HCT116 (cell line): ENCODE measurements around the gene INCENP. TPM values are rescaled to one million over a fixed set of nuclear protein-coding genes. Genes with fewer than 3 reads are reported as not detected.

Source experiments
- ATAC-seq: fragments of 200-7000 bp; cut with Tn5 transposase; 2 replicates; pipeline ENCODE4 v1.9.1; 2020; ENCODE audit warnings: mild to moderate bottlenecking, moderate library complexity
- BruUV-seq: library from RNA; stranded (reverse); fragments of 400-500 nt; replicated peaks from 2 replicates; lab custom pipeline; 2021; lab: Mats Ljungman, UMichigan
- CTCF ChIA-PET: fragments of 300-600 bp; sonication (Branson Sonifier 250); formaldehyde crosslinking; loops from one replicate; lab custom pipeline; 2021; ENCODE audit warnings: antibody characterized with exemption; lab: Charles Lee
- POLR2A ChIA-PET: fragments of 300-600, 350-600 bp; sonication (Branson Sonifier 250); formaldehyde crosslinking; loops from one replicate; lab custom pipeline; 2021; ENCODE audit warnings: antibody characterized with exemption; lab: Charles Lee
- RAD21 ChIA-PET, 2 experiments: fragments of 300-600 bp; sonication (Branson Sonifier 250); formaldehyde crosslinking; loops; one replicate each; lab custom pipeline; 2023; ENCODE audit warnings: low total read pairs in 2 of 2; ENCODE audit not compliant: uncharacterized antibody in 2 of 2, unreplicated experiment in 2 of 2, low non-redundant PET in 1 of 2; lab: Charles Lee
- DNase-seq: peaks from one replicate; pipeline ENCODE4 v3.0.0-alpha.2; 2010; ENCODE audit warnings: low read depth, low spot score
- H2AFZ ChIP-seq: fragments of 200-600 bp; shearing (Covaris generic), sonication (generic); 2 replicates; pipeline ENCODE4 v1.6.1; 2017; ENCODE audit warnings: low read depth, mixed run types, mixed read lengths, antibody characterized with exemption, low read length; ENCODE audit not compliant: poor library complexity, severe bottlenecking
- H3K27ac ChIP-seq: 2 replicates; pipeline ENCODE4 v1.5.1; 2012; ENCODE audit warnings: low read depth, low read length
- H3K27me3 ChIP-seq: fragments of 200-600 bp; sonication (generic); 2 replicates; pipeline ENCODE4 v1.6.1; 2016; ENCODE audit warnings: mixed run types, low read length, mixed read lengths; ENCODE audit not compliant: insufficient read depth
- H3K36me3 ChIP-seq, 2 experiments: fragments of 200-500 bp in 1 of 2; fragments of 200-600 bp in 1 of 2; sonication (Bioruptor generic) in 1 of 2; sonication (generic) in 1 of 2; 2 replicates each; pipeline versions ENCODE4 v1.5.1 to v1.6.1; 2014 to 2016; ENCODE audit warnings: low read length in 2 of 2, inconsistent platforms in 1 of 2, mixed read lengths in 1 of 2, mixed run types in 1 of 2; ENCODE audit not compliant: insufficient read depth in 2 of 2, control insufficient read depth in 1 of 2
- H3K4me1 ChIP-seq, 2 experiments: fragments of 200-600 bp in 1 of 2; sonication (generic) in 1 of 2; 2 replicates each; pipeline versions ENCODE4 v1.5.1 to v1.6.1; 2012 to 2017; ENCODE audit warnings: low read length in 2 of 2, inconsistent platforms in 1 of 2, mild to moderate bottlenecking in 1 of 2, mixed read lengths in 1 of 2, mixed run types in 1 of 2, moderate library complexity in 1 of 2; ENCODE audit not compliant: insufficient read depth in 2 of 2, control insufficient read depth in 1 of 2
- H3K4me2 ChIP-seq: fragments of 200-600 bp; sonication (generic); 2 replicates; pipeline ENCODE4 v1.6.1; 2017; ENCODE audit warnings: mixed run types, low read length, mixed read lengths
- H3K4me3 ChIP-seq, 2 experiments: fragments of 200-600 bp in 1 of 2; sonication (generic) in 1 of 2; replicated peaks in 1 of 2; 2 replicates each; pipeline ENCODE4 v1.5.1; 2011 to 2016; ENCODE audit warnings: low read length in 2 of 2, control low read depth in 1 of 2, low read depth in 1 of 2, mild to moderate bottlenecking in 1 of 2, mixed read lengths in 1 of 2, mixed run types in 1 of 2
- H3K79me2 ChIP-seq: fragments of 200-600 bp; sonication (generic); 2 replicates; pipeline ENCODE4 v1.6.1; 2017; ENCODE audit warnings: mild to moderate bottlenecking, mixed run types, low read length, moderate library complexity, mixed read lengths; ENCODE audit not compliant: insufficient read depth
- H3K9ac ChIP-seq: fragments of 200-600 bp; sonication (generic); 2 replicates; pipeline ENCODE4 v1.6.1; 2016; ENCODE audit warnings: low read length, mixed read lengths
- H3K9me2 ChIP-seq: fragments of 200-600 bp; sonication (generic), shearing (Covaris generic); 2 replicates; pipeline ENCODE4 v1.6.1; 2017; ENCODE audit warnings: mixed run types, mild to moderate bottlenecking, moderate library complexity; ENCODE audit not compliant: insufficient read depth
- H3K9me3 ChIP-seq, 2 experiments: fragments of 200-500 bp in 1 of 2; fragments of 200-600 bp in 1 of 2; sonication (Bioruptor generic) in 1 of 2; sonication (generic) in 1 of 2; 2 replicates each; pipeline ENCODE4 v1.6.1; 2014 to 2017; ENCODE audit warnings: low read length in 2 of 2, mixed read lengths in 2 of 2, inconsistent platforms in 1 of 2, low read depth in 1 of 2, mild to moderate bottlenecking in 1 of 2, mixed run types in 1 of 2, moderate library complexity in 1 of 2; ENCODE audit not compliant: control insufficient read depth in 1 of 2, insufficient read depth in 1 of 2
- H4K20me1 ChIP-seq: fragments of 200-600 bp; sonication (generic), shearing (Covaris generic); 2 replicates; pipeline ENCODE4 v1.6.1; 2017; ENCODE audit warnings: mixed run types, mild to moderate bottlenecking, moderate library complexity; ENCODE audit not compliant: insufficient read depth
- FOSL1 ChIP-seq: IDR thresholded peaks from 2 replicates; pipeline ENCODE4 v1.6.1; 2012; ENCODE audit warnings: low read depth
- RAD21 ChIP-seq: IDR thresholded peaks from 2 replicates; pipeline ENCODE4 v1.6.1; 2012; ENCODE audit warnings: low read depth, mild to moderate bottlenecking
- ZNF274 ChIP-seq: fragments of 200-500 bp; sonication (Bioruptor generic); IDR thresholded peaks from 2 replicates; pipeline ENCODE4 v1.6.1; 2014; ENCODE audit warnings: mild to moderate bottlenecking, low read depth, low read length, inconsistent platforms
- intact Hi-C: fragments of 100-400 bp; cut with micrococcal nuclease; formaldehyde crosslinking; loops from 2 replicates; pipeline ENCODE4 v1.10.0; 2022
- total RNA-seq: library from RNA; stranded (reverse); gene quantifications from one replicate; pipeline ENCODE4 v1.2.1, GENCODE V29; 2021; ENCODE audit not compliant: unreplicated experiment
- TF ChIP-seq, protein P1 (sequence below): IDR thresholded peaks from 2 replicates; pipeline ENCODE4 v1.6.1; 2012; ENCODE audit warnings: low read depth
- TF ChIP-seq, protein P2 (sequence below), 3 experiments: fragments of 200-600 bp in 1 of 3; sonication (generic) in 1 of 3; IDR thresholded peaks in 2 of 3; conservative IDR thresholded peaks in 1 of 3; 2 replicates each; pipeline ENCODE4 v1.5.1; 2012 to 2017; ENCODE audit warnings: low read depth in 2 of 3, low read length in 2 of 3, antibody characterized with exemption in 1 of 3, borderline replicate concordance in 1 of 3, control low read depth in 1 of 3, mild to moderate bottlenecking in 1 of 3, mixed read lengths in 1 of 3, mixed run types in 1 of 3, moderate library complexity in 1 of 3; ENCODE audit not compliant: insufficient read depth in 1 of 3

The INCENP gene
- total RNA-seq, 1 experiment from 2014 or later, result 118 TPM

DNA sequence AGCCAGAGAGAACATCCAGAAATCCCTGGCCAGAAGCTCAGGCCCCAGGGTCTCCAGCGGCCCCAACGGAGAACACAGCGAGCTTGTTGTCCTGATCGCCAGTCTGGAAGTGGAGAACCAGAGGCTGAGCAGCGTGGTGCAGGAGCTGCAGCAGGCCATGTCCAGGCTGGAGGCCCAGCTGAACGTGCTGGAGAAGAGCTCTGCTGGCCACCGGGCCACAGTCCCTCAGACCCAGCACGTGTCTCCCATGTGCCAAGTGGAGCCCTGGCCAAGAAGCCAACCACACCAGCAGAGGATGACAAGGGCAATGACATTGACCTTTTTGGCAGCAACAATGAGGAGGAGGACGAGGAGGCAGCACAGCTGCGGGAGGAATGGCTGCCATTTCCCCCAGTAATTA is 45.6 kb downstream of the INCENP start:
- TF ChIP-seq, protein P1, sequence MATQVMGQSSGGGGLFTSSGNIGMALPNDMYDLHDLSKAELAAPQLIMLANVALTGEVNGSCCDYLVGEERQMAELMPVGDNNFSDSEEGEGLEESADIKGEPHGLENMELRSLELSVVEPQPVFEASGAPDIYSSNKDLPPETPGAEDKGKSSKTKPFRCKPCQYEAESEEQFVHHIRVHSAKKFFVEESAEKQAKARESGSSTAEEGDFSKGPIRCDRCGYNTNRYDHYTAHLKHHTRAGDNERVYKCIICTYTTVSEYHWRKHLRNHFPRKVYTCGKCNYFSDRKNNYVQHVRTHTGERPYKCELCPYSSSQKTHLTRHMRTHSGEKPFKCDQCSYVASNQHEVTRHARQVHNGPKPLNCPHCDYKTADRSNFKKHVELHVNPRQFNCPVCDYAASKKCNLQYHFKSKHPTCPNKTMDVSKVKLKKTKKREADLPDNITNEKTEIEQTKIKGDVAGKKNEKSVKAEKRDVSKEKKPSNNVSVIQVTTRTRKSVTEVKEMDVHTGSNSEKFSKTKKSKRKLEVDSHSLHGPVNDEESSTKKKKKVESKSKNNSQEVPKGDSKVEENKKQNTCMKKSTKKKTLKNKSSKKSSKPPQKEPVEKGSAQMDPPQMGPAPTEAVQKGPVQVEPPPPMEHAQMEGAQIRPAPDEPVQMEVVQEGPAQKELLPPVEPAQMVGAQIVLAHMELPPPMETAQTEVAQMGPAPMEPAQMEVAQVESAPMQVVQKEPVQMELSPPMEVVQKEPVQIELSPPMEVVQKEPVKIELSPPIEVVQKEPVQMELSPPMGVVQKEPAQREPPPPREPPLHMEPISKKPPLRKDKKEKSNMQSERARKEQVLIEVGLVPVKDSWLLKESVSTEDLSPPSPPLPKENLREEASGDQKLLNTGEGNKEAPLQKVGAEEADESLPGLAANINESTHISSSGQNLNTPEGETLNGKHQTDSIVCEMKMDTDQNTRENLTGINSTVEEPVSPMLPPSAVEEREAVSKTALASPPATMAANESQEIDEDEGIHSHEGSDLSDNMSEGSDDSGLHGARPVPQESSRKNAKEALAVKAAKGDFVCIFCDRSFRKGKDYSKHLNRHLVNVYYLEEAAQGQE, result no peak
- TF ChIP-seq RAD21 (no peak), FOSL1 (no peak), ZNF274 (no peak)
- TF ChIP-seq, protein P2, sequence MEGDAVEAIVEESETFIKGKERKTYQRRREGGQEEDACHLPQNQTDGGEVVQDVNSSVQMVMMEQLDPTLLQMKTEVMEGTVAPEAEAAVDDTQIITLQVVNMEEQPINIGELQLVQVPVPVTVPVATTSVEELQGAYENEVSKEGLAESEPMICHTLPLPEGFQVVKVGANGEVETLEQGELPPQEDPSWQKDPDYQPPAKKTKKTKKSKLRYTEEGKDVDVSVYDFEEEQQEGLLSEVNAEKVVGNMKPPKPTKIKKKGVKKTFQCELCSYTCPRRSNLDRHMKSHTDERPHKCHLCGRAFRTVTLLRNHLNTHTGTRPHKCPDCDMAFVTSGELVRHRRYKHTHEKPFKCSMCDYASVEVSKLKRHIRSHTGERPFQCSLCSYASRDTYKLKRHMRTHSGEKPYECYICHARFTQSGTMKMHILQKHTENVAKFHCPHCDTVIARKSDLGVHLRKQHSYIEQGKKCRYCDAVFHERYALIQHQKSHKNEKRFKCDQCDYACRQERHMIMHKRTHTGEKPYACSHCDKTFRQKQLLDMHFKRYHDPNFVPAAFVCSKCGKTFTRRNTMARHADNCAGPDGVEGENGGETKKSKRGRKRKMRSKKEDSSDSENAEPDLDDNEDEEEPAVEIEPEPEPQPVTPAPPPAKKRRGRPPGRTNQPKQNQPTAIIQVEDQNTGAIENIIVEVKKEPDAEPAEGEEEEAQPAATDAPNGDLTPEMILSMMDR (IDR thresholded peaks at IDR 0.05 in 2 of 3, conservative IDR thresholded peaks at IDR 0.05 in 1 of 3; ENCODE audit: borderline replicate concordance in 1 of 3, insufficient read depth in 1 of 3, low read depth in 2 of 3, low read length in 2 of 3), result no peak
- TF ChIP-seq, all 23 proteins: peak for 0
- no peak overlapping the region for H3K27ac ChIP-seq
- DNase-seq (no peak), ATAC-seq (no peak)
- ChIA-PET CTCF (no interaction called here), POLR2A (no interaction called here), RAD21 (no interaction called here)
- H3K4me3 ChIP-seq, result no peak overlapping the region
- no peaks in the 10 kb centered on the region for H3K9me3 ChIP-seq
- H3K9ac ChIP-seq, result no peak overlapping the region
- H2AFZ ChIP-seq, result no peak overlapping the region
- H3K4me1 ChIP-seq, result peaks cover 0 to 4% of the 10 kb centered on the region in 2 experiments; a peak in 1 of 4 replicates
- intact Hi-C loops, result no loop called here
- no peak overlapping the region for H3K4me2 ChIP-seq
- no peaks in the 10 kb centered on the region for H3K36me3 ChIP-seq
- no peaks in the 10 kb centered on the region for H3K79me2 ChIP-seq
- BruUV-seq, result no TSS peak
- no peaks in the 10 kb centered on the region for H4K20me1 ChIP-seq
- H3K27me3 ChIP-seq, result 0 out of 2 replicates have a peak, but pooled peaks cover 3% of the 10 kb centered on the region
- no peaks in the 10 kb centered on the region for H3K9me2 ChIP-seq
